K562 (cell line): Measurements from ENCODE around the gene DGCR2. TPM values are rescaled to one million over a fixed set of nuclear protein-coding genes. Genes with fewer than 3 reads are reported as not detected.

Experiments
- HNRNPH1 ChIP-seq: fragments of 200-400 bp; formaldehyde crosslinking; optimal IDR thresholded peaks from 2 replicates; pipeline ENCODE3; 2017; ENCODE audit warnings: low read depth, mild to moderate bottlenecking, low read length, moderate library complexity
- MIER1 ChIP-seq: fragments of 450-650 bp; IDR thresholded peaks from 2 replicates; pipeline ENCODE4 v1.6.1; 2016; ENCODE audit warnings: antibody characterized with exemption, mild to moderate bottlenecking, low read depth
- NFIX ChIP-seq: fragments of 250-450 bp; sonication (Bioruptor Pico); IDR thresholded peaks from 2 replicates; pipeline ENCODE4 v1.4.0; 2020; ENCODE audit warnings: low read depth, mild to moderate bottlenecking, moderate library complexity
- NFXL1 ChIP-seq: fragments of 450-650 bp; formaldehyde crosslinking; IDR thresholded peaks from 2 replicates; pipeline ENCODE4 v1.4.0; 2021; ENCODE audit warnings: mild to moderate bottlenecking
- POLR2AphosphoS5 ChIP-seq: IDR thresholded peaks from 2 replicates; pipeline ENCODE4 v1.6.1; 2011; ENCODE audit warnings: mild to moderate bottlenecking, low read depth, low read length, moderate library complexity; ENCODE audit not compliant: control insufficient read depth, insufficient read depth
- PRPF4 ChIP-seq: fragments of 200-400 bp; formaldehyde crosslinking; IDR thresholded peaks from one replicate; pipeline ENCODE4 v1.6.1; 2017; ENCODE audit warnings: low read length, low read depth, mild to moderate bottlenecking; ENCODE audit not compliant: insufficient read depth, poor library complexity, severe bottlenecking
- SMAD1 ChIP-seq: fragments of 150-350 bp; IDR thresholded peaks from 2 replicates; pipeline ENCODE4 v1.6.1; 2014; ENCODE audit warnings: low read length, low read depth; ENCODE audit not compliant: partially characterized antibody
- SMARCA5 ChIP-seq: fragments of 450-650 bp; IDR thresholded peaks from 2 replicates; pipeline ENCODE4 v1.6.1; 2016
- SOX6 ChIP-seq: fragments of 450-650 bp; IDR thresholded peaks from 2 replicates; pipeline ENCODE4 v1.6.1; 2014; ENCODE audit warnings: mild to moderate bottlenecking
- ZBTB8A ChIP-seq: fragments of 450-650 bp; IDR thresholded peaks from 2 replicates; pipeline ENCODE4 v1.6.1; 2018; ENCODE audit warnings: mild to moderate bottlenecking, moderate library complexity; ENCODE audit not compliant: partially characterized antibody
- ZNF282 ChIP-seq: sonication (generic); formaldehyde crosslinking; IDR thresholded peaks from 2 replicates; pipeline ENCODE4 v1.8.1; 2023; ENCODE audit warnings: missing genetic modification reagents
- ZNF436 ChIP-seq: fragments of 250-450, 450-650 bp; sonication (Bioruptor Pico); formaldehyde crosslinking; IDR thresholded peaks from 2 replicates; pipeline ENCODE4 v1.7.0; 2020; ENCODE audit warnings: mild to moderate bottlenecking
- polyA plus RNA-seq, 8 experiments: library from polyadenylated mRNA; depleted of rRNA in 4 of 8; stranded (reverse) in 5 of 8; unstranded in 3 of 8; fragments of >200 nt; fragmentation: Nextera tagmentation in 2 of 8; fragmentation: Illumina TruSeq in 1 of 8; extraction: Ambion mirVana in 2 of 8; extraction: Trizol in 1 of 8; gene quantifications; 2 replicates each; pipeline versions ENCODE4 v1.2.1 to v1.2.3, GENCODE V29; 2011 to 2014; ENCODE audit warnings: inconsistent platforms in 1 of 8, missing spikeins in 1 of 8
- total RNA-seq, 7 experiments: library from RNA; depleted of rRNA in 6 of 7; stranded (reverse); fragments of >200 nt in 6 of 7; fragmentation: Illumina TruSeq in 2 of 7; extraction: Trizol in 2 of 7; gene quantifications; 2 replicates each; pipeline versions ENCODE4 v1.2.1 to v1.2.3, GENCODE V29; 2011 to 2021; ENCODE audit warnings: low replicate concordance in 1 of 7
- TF ChIP-seq, protein P1 (sequence below): fragments of 450-650 bp; formaldehyde crosslinking; IDR thresholded peaks from 2 replicates; pipeline ENCODE4 v1.4.0; 2022; ENCODE audit warnings: missing genetic modification characterization
- TF ChIP-seq, protein P2 (sequence below): sonication (generic); formaldehyde crosslinking; IDR thresholded peaks from 2 replicates; pipeline ENCODE4 v1.8.1; 2022; ENCODE audit warnings: missing genetic modification reagents
- TF ChIP-seq, protein P3 (sequence below): fragments of 150-350 bp; IDR thresholded peaks from 2 replicates; pipeline ENCODE4 v1.6.1; 2014; ENCODE audit warnings: low read depth, mild to moderate bottlenecking, low read length, borderline replicate concordance
- TF ChIP-seq, protein P4 (sequence below): sonication (generic); formaldehyde crosslinking; IDR thresholded peaks from 2 replicates; pipeline ENCODE4 v1.9.0; 2022; ENCODE audit warnings: mild to moderate bottlenecking, missing genetic modification reagents
- TF ChIP-seq, protein P5 (sequence below): fragments of 450-650 bp; IDR thresholded peaks from 2 replicates; pipeline ENCODE4 v1.6.1; 2018; ENCODE audit not compliant: partially characterized antibody

Gene DGCR2
- total and polyA plus RNA-seq, 9 of the 15 experiments (the other 6 are each of a cell fraction or from before 2014, with no cell fraction given): 0.69 to 101 (median 56.4) TPM

DNA sequence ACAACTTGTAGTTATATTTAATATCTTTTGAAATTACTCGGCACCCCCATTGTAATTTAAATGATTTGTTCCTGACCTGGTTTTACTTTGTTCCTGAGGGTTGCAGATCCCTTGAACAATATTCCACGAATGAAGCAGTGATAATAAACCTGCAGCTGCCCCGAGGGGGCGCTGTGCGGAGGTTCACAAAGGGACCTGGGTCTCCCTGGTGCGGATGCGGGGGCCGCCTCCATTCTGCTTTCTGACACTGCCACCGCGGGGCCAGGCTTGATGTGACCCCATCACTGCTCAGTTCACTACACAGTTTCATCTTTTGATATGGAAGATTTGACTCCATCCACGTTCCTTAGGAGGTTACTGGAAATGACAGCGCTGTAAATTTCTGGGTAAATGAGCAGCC lies 123.2 kb downstream of the DGCR2 start (continued):
- TF ChIP-seq, protein P1, sequence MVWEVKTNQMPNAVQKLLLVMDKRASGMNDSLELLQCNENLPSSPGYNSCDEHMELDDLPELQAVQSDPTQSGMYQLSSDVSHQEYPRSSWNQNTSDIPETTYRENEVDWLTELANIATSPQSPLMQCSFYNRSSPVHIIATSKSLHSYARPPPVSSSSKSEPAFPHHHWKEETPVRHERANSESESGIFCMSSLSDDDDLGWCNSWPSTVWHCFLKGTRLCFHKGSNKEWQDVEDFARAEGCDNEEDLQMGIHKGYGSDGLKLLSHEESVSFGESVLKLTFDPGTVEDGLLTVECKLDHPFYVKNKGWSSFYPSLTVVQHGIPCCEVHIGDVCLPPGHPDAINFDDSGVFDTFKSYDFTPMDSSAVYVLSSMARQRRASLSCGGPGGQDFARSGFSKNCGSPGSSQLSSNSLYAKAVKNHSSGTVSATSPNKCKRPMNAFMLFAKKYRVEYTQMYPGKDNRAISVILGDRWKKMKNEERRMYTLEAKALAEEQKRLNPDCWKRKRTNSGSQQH: no peak
- no peak for TF ChIP-seq ZNF436 (CRISPR knock-in tag)
- no peak for TF ChIP-seq PRPF4
- TF ChIP-seq, protein P2, sequence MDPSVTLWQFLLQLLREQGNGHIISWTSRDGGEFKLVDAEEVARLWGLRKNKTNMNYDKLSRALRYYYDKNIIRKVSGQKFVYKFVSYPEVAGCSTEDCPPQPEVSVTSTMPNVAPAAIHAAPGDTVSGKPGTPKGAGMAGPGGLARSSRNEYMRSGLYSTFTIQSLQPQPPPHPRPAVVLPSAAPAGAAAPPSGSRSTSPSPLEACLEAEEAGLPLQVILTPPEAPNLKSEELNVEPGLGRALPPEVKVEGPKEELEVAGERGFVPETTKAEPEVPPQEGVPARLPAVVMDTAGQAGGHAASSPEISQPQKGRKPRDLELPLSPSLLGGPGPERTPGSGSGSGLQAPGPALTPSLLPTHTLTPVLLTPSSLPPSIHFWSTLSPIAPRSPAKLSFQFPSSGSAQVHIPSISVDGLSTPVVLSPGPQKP (CRISPR knock-in tag): no peak
- TF ChIP-seq POLR2AphosphoS5: no peak
- peak; percentile 32 for TF ChIP-seq SMAD1
- TF ChIP-seq SMARCA5: no peak
- no peak for TF ChIP-seq NFXL1 (CRISPR knock-in tag)
- TF ChIP-seq, protein P3, sequence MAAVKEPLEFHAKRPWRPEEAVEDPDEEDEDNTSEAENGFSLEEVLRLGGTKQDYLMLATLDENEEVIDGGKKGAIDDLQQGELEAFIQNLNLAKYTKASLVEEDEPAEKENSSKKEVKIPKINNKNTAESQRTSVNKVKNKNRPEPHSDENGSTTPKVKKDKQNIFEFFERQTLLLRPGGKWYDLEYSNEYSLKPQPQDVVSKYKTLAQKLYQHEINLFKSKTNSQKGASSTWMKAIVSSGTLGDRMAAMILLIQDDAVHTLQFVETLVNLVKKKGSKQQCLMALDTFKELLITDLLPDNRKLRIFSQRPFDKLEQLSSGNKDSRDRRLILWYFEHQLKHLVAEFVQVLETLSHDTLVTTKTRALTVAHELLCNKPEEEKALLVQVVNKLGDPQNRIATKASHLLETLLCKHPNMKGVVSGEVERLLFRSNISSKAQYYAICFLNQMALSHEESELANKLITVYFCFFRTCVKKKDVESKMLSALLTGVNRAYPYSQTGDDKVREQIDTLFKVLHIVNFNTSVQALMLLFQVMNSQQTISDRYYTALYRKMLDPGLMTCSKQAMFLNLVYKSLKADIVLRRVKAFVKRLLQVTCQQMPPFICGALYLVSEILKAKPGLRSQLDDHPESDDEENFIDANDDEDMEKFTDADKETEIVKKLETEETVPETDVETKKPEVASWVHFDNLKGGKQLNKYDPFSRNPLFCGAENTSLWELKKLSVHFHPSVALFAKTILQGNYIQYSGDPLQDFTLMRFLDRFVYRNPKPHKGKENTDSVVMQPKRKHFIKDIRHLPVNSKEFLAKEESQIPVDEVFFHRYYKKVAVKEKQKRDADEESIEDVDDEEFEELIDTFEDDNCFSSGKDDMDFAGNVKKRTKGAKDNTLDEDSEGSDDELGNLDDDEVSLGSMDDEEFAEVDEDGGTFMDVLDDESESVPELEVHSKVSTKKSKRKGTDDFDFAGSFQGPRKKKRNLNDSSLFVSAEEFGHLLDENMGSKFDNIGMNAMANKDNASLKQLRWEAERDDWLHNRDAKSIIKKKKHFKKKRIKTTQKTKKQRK: no peak
- no peak for TF ChIP-seq HNRNPH1
- TF ChIP-seq SOX6: no peak
- TF ChIP-seq ZNF282 (CRISPR knock-in tag): no peak
- TF ChIP-seq MIER1: no peak
- TF ChIP-seq, protein P4, sequence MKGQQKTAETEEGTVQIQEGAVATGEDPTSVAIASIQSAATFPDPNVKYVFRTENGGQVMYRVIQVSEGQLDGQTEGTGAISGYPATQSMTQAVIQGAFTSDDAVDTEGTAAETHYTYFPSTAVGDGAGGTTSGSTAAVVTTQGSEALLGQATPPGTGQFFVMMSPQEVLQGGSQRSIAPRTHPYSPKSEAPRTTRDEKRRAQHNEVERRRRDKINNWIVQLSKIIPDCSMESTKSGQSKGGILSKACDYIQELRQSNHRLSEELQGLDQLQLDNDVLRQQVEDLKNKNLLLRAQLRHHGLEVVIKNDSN: no peak
- no peak for TF ChIP-seq NFIX (CRISPR knock-in tag)
- TF ChIP-seq ZBTB8A: no peak
- TF ChIP-seq, protein P5, sequence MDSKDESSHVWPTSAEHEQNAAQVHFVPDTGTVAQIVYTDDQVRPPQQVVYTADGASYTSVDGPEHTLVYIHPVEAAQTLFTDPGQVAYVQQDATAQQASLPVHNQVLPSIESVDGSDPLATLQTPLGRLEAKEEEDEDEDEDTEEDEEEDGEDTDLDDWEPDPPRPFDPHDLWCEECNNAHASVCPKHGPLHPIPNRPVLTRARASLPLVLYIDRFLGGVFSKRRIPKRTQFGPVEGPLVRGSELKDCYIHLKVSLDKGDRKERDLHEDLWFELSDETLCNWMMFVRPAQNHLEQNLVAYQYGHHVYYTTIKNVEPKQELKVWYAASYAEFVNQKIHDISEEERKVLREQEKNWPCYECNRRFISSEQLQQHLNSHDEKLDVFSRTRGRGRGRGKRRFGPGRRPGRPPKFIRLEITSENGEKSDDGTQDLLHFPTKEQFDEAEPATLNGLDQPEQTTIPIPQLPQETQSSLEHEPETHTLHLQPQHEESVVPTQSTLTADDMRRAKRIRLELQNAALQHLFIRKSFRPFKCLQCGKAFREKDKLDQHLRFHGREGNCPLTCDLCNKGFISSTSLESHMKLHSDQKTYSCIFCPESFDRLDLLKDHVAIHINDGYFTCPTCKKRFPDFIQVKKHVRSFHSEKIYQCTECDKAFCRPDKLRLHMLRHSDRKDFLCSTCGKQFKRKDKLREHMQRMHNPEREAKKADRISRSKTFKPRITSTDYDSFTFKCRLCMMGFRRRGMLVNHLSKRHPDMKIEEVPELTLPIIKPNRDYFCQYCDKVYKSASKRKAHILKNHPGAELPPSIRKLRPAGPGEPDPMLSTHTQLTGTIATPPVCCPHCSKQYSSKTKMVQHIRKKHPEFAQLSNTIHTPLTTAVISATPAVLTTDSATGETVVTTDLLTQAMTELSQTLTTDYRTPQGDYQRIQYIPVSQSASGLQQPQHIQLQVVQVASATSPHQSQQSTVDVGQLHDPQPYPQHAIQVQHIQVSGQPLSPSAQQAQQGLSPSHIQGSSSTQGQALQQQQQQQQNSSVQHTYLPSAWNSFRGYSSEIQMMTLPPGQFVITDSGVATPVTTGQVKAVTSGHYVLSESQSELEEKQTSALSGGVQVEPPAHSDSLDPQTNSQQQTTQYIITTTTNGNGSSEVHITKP: peak; percentile 24
